Measurements from ENCODE around the gene PPM1A. TPM values are rescaled to one million over a fixed set of nuclear protein-coding genes. Genes with fewer than 3 reads are reported as not detected.

PPM1A gene
- total and polyA plus RNA-seq, 2 of the 13 experiments (the other 11 are each of a cell fraction or from before 2014, with no cell fraction given) = 23.3 to 29.8 TPM

DNA sequence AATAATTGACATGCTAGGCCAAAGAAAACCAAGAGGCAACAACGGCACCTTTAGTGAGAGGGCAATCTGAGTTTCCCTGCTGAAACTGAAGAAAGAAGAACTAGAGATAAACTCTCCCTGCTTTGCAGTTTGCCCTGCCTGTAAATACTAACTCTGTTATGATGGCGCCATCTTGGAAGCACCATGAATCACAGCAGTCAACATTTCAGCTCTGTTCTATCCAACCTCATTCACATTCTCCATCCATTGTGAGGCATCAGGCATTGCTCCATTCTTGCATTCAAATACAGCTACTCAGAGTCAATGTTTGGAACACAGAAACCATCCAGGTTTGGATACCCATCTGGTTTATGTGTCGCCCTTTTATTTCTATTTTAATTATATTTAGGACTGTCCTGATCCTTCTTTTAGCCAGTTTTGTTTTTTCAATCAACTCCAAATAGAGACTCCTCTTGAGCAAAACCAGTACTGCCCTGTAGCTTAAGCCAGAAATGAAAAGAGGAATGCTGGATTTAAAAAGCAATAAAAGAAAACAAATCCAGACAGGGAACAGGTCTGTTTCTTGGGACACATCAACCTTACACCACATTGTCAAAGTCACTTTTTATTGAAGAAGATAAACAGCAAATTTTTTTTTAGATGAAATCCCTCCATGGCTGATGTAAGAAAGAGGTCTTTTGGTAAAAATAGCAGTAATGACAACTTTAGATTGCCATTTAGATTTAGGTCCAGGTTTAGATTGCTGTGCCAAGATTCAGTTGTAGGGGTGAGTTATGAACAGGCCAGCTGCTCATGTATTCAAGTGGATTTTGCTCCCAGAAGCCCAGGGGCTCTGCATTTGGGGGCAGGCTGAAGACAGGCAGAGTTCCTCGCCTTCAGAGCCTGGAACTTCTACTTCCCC lies 33.3 kb upstream of the PPM1A start:
- H3K4me3 ChIP-seq (replicated peaks in 1 of 3; ENCODE audit: insufficient read depth in 1 of 3, low read depth in 2 of 3, low read length in 3 of 3) = no peak overlapping the region
- no peak overlapping the region for H3K27ac ChIP-seq (ENCODE audit: extremely low read length, insufficient read depth, low read length)
- DNase-seq (ENCODE audit: low spot score) (no peak), FAIRE-seq (no peak), ATAC-seq (no peak)
- no TSS peak for BruUV-seq (replicated peaks)
- WGBS (ENCODE audit: low lambda C conversion rate) = 41% methylated on average over 4 of the region's 4 CpGs
- CTCF ChIA-PET (ENCODE audit: low intra/inter-chr PET ratio, low total read pairs) = no interaction called here
- no peaks in the 10 kb centered on the region for H3K4me1 ChIP-seq (ENCODE audit: insufficient read depth, low read length)
- no peaks in the 10 kb centered on the region; a peak in 2 of 5 replicates for H3K27me3 ChIP-seq (ENCODE audit: control insufficient read depth in 1 of 2, insufficient read depth in 2 of 2, low read length in 2 of 2)
- in situ Hi-C loops (cut with HindIII; ENCODE audit: extremely low pct_ligation_motif_present, low pct_unique_long_range_greater_than_20kb) = no loop called here
- no peaks in the 10 kb centered on the region for H3K9me3 ChIP-seq (ENCODE audit: low read length)
- POLR2A ChIA-PET = no interaction called here
- no peaks in the 10 kb centered on the region for H3K36me3 ChIP-seq (replicated peaks in 1 of 2; ENCODE audit: control insufficient read depth in 1 of 2, insufficient read depth in 2 of 2, low read length in 2 of 2)
- H3K4me2 ChIP-seq (ENCODE audit: low read depth, low read length) = no peak overlapping the region
- intact Hi-C loops (cut with micrococcal nuclease; ENCODE audit: unreplicated experiment) = no loop called here
- H4K20me1 ChIP-seq (ENCODE audit: insufficient read depth, low read length) = no peaks in the 10 kb centered on the region
- no peak overlapping the region for H3K9ac ChIP-seq (ENCODE audit: insufficient read depth, low read depth, low read length)
- no peaks in the 10 kb centered on the region for H3K79me2 ChIP-seq (ENCODE audit: insufficient read depth, low read length)
- H2AFZ ChIP-seq (ENCODE audit: low read length) = no peak overlapping the region
- TF ChIP-seq ZKSCAN1 (IDR thresholded peaks at IDR 0.05; ENCODE audit: low read length) (no peak), ZNF431 (CRISPR knock-in tag; IDR thresholded peaks at IDR 0.05; ENCODE audit: borderline replicate concordance, low read depth) (no peak), ZNF326 (CRISPR knock-in tag; IDR thresholded peaks at IDR 0.05; ENCODE audit: borderline replicate concordance) (no peak), ZFP90 (CRISPR knock-in tag; IDR thresholded peaks at IDR 0.05; ENCODE audit: borderline replicate concordance) (no peak), ZFP1 (CRISPR knock-in tag; IDR thresholded peaks at IDR 0.05) (no peak)
- TF ChIP-seq, protein P1, sequence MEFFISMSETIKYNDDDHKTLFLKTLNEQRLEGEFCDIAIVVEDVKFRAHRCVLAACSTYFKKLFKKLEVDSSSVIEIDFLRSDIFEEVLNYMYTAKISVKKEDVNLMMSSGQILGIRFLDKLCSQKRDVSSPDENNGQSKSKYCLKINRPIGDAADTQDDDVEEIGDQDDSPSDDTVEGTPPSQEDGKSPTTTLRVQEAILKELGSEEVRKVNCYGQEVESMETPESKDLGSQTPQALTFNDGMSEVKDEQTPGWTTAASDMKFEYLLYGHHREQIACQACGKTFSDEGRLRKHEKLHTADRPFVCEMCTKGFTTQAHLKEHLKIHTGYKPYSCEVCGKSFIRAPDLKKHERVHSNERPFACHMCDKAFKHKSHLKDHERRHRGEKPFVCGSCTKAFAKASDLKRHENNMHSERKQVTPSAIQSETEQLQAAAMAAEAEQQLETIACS (CRISPR knock-in tag; IDR thresholded peaks at IDR 0.05) = no peak
- TF ChIP-seq, protein P2, sequence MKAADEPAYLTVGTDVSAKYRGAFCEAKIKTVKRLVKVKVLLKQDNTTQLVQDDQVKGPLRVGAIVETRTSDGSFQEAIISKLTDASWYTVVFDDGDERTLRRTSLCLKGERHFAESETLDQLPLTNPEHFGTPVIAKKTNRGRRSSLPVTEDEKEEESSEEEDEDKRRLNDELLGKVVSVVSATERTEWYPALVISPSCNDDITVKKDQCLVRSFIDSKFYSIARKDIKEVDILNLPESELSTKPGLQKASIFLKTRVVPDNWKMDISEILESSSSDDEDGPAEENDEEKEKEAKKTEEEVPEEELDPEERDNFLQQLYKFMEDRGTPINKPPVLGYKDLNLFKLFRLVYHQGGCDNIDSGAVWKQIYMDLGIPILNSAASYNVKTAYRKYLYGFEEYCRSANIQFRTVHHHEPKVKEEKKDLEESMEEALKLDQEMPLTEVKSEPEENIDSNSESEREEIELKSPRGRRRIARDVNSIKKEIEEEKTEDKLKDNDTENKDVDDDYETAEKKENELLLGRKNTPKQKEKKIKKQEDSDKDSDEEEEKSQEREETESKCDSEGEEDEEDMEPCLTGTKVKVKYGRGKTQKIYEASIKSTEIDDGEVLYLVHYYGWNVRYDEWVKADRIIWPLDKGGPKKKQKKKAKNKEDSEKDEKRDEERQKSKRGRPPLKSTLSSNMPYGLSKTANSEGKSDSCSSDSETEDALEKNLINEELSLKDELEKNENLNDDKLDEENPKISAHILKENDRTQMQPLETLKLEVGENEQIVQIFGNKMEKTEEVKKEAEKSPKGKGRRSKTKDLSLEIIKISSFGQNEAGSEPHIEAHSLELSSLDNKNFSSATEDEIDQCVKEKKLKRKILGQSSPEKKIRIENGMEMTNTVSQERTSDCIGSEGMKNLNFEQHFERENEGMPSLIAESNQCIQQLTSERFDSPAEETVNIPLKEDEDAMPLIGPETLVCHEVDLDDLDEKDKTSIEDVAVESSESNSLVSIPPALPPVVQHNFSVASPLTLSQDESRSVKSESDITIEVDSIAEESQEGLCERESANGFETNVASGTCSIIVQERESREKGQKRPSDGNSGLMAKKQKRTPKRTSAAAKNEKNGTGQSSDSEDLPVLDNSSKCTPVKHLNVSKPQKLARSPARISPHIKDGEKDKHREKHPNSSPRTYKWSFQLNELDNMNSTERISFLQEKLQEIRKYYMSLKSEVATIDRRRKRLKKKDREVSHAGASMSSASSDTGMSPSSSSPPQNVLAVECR (CRISPR knock-in tag; IDR thresholded peaks at IDR 0.05; ENCODE audit: borderline replicate concordance) = no peak
- TF ChIP-seq, protein P3, sequence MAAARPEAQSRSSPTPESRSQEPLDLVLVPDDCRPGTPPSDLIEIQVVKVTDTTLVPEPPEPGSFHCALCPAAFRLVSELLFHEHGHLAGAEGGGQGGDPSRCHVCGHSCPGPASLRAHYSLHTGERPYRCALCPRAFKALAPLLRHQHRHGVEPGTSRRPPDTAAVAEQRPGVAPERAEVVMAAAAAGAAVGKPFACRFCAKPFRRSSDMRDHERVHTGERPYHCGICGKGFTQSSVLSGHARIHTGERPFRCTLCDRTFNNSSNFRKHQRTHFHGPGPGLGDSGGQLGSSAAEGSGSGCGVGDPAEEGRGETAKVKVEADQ (CRISPR knock-in tag; IDR thresholded peaks at IDR 0.05; ENCODE audit: borderline replicate concordance) = no peak
- TF ChIP-seq, protein P4, sequence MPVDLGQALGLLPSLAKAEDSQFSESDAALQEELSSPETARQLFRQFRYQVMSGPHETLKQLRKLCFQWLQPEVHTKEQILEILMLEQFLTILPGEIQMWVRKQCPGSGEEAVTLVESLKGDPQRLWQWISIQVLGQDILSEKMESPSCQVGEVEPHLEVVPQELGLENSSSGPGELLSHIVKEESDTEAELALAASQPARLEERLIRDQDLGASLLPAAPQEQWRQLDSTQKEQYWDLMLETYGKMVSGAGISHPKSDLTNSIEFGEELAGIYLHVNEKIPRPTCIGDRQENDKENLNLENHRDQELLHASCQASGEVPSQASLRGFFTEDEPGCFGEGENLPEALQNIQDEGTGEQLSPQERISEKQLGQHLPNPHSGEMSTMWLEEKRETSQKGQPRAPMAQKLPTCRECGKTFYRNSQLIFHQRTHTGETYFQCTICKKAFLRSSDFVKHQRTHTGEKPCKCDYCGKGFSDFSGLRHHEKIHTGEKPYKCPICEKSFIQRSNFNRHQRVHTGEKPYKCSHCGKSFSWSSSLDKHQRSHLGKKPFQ (CRISPR knock-in tag; IDR thresholded peaks at IDR 0.05; ENCODE audit: insufficient replicate concordance) = no peak
- TF ChIP-seq, protein P5, sequence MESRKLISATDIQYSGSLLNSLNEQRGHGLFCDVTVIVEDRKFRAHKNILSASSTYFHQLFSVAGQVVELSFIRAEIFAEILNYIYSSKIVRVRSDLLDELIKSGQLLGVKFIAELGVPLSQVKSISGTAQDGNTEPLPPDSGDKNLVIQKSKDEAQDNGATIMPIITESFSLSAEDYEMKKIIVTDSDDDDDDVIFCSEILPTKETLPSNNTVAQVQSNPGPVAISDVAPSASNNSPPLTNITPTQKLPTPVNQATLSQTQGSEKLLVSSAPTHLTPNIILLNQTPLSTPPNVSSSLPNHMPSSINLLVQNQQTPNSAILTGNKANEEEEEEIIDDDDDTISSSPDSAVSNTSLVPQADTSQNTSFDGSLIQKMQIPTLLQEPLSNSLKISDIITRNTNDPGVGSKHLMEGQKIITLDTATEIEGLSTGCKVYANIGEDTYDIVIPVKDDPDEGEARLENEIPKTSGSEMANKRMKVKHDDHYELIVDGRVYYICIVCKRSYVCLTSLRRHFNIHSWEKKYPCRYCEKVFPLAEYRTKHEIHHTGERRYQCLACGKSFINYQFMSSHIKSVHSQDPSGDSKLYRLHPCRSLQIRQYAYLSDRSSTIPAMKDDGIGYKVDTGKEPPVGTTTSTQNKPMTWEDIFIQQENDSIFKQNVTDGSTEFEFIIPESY (CRISPR knock-in tag; IDR thresholded peaks at IDR 0.05) = no peak
